ENCODE measurements around the gene C12orf50.
"Not testable (repeated sequence)": the region's sequence is repeated elsewhere in the genome, so short reads cannot be mapped to it uniquely, and the experiment has no call there.

Gene C12orf50

GRCh38 chr12:87985069-87985675, 44.0 kb downstream of the C12orf50 start:
- no peak for DNase-seq

- DNase-seq, result no peak
These were observed 47.0 kb downstream of the C12orf50 start for GRCh38 chr12:87982208-87982607.

- DNase-seq, result no peak
These were observed 47.7 kb downstream of the C12orf50 start for GRCh38 chr12:87981495-87981894.

GRCh38 chr12:87975879-87976278, 53.3 kb downstream of the C12orf50 start:
- DNase-seq, result no peak

GRCh38 chr12:87967871-87968270, 61.3 kb downstream of the C12orf50 start:
- DNase-seq, result no peak

- DNase-seq, result no peak
These were observed 68.6 kb downstream of the C12orf50 start for GRCh38 chr12:87960566-87960965.

- not testable (repeated sequence) for DNase-seq
These were observed 75.2 kb downstream of the C12orf50 start for GRCh38 chr12:87954028-87954427.

- DNase-seq, result peak; percentile 25
These were observed 75.8 kb downstream of the C12orf50 start for GRCh38 chr12:87953256-87953860.

- DNase-seq, result no peak
These were observed 76.4 kb downstream of the C12orf50 start for GRCh38 chr12:87952850-87953249.

GRCh38 chr12:87952223-87952622, 77.0 kb downstream of the C12orf50 start:
- DNase-seq, result no peak

- DNase-seq, result no peak
These were observed 85.4 kb downstream of the C12orf50 start for GRCh38 chr12:87943762-87944161.

GRCh38 chr12:87943023-87943422, 86.2 kb downstream of the C12orf50 start:
- no peak for DNase-seq

- no peak for DNase-seq
These were observed 90.0 kb downstream of the C12orf50 start for GRCh38 chr12:87939182-87939581.

GRCh38 chr12:87935216-87935615, 94.0 kb downstream of the C12orf50 start:
- DNase-seq, result no peak

GRCh38 chr12:87933991-87934390, 95.2 kb downstream of the C12orf50 start:
- DNase-seq, result no peak

- DNase-seq, result no peak
These were observed 97.4 kb downstream of the C12orf50 start for GRCh38 chr12:87931812-87932211.

- DNase-seq, result no peak
These were observed 98.6 kb downstream of the C12orf50 start for GRCh38 chr12:87930627-87931026.

Measured in NCI-H774 (cell line).